GM19452 (cell line): Measurements from ENCODE around the gene OR2Z1.

Experiments used
- ATAC-seq: cut with Tn5 transposase; IDR thresholded peaks from one replicate; pipeline ENCODE4 v1.9.1; 2021; ENCODE audit not compliant: unreplicated experiment

Gene OR2Z1, protein sequence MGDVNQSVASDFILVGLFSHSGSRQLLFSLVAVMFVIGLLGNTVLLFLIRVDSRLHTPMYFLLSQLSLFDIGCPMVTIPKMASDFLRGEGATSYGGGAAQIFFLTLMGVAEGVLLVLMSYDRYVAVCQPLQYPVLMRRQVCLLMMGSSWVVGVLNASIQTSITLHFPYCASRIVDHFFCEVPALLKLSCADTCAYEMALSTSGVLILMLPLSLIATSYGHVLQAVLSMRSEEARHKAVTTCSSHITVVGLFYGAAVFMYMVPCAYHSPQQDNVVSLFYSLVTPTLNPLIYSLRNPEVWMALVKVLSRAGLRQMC

GRCh38 chr19:8721334-8721733 lies at the start of gene OR2Z1:
Gene OR2Z1 (plus strand): TSS chr19:8721634. CDS start chr19:8731029, 9,395 bp downstream.
- ATAC-seq = no peak

- ATAC-seq = no peak
Observed at GRCh38 chr19:8673276-8673891, 48.0 kb upstream of the OR2Z1 start.

- ATAC-seq = no peak
Observed at GRCh38 chr19:8675066-8675465, 46.4 kb upstream of the OR2Z1 start.

DNA sequence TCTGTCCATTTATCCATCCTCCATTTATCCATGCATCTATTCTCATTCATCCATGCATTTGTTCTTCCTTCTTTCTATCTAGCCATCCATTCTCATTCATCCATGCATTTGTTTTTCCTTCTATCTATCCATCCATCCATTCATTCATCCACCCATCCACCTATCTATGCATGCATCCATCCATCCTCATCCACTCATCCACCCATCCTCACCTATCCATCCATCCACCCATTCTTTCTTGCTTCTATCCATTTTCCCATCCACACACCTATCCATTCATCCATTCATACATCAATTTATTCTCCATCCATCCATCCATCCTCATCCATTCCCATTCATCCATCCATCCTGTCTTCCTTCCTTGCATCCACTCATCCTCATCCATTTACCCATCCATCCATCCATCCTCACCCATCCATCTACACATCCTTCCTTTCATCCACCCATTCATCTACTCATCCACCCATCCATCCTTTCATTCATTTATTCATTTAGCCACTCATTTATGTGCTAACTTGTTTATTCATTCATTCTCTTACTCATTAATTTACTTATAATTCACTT lies 43.1 kb upstream of the OR2Z1 start:
- ATAC-seq = no peak

DNA sequence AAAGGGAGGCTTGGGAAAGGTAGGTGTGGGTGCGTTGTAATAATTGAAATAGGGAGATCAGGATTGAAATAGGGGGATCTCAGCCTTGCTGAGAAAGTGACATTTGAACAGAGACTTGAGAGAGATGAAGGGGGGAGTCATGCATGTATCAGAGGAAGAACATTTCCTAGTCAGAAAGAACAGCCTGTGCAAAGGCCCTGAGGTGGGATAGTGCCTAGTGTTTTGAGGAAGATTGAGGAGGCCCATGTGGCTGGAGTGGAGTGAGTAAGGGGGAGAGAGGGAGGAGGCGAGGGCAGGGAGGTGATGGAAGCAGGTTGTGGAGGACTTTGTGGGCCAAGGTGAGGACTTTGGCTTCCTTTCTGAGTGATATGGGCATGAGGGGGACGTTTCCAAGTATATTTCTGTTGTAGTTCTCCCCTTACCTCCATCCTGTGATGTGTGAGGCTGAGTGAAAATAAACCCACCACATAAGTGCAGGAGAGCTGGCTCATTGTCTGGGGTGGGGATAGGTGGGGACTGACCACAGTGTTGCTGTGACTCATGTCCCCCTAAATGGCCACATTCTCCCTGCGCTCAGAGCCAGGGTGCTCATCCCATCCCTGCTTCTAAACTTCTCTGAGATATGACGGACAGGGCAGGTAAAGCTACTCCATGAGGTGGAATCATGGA lies 40.6 kb upstream of the OR2Z1 start:
- ATAC-seq = no peak

- no peak for ATAC-seq
Observed at GRCh38 chr19:8681345-8682029, 39.9 kb upstream of the OR2Z1 start.

- no peak for ATAC-seq
Observed at GRCh38 chr19:8682472-8682871, 39.0 kb upstream of the OR2Z1 start.

- no peak for ATAC-seq
Observed at GRCh38 chr19:8682931-8683330, 38.5 kb upstream of the OR2Z1 start.

DNA sequence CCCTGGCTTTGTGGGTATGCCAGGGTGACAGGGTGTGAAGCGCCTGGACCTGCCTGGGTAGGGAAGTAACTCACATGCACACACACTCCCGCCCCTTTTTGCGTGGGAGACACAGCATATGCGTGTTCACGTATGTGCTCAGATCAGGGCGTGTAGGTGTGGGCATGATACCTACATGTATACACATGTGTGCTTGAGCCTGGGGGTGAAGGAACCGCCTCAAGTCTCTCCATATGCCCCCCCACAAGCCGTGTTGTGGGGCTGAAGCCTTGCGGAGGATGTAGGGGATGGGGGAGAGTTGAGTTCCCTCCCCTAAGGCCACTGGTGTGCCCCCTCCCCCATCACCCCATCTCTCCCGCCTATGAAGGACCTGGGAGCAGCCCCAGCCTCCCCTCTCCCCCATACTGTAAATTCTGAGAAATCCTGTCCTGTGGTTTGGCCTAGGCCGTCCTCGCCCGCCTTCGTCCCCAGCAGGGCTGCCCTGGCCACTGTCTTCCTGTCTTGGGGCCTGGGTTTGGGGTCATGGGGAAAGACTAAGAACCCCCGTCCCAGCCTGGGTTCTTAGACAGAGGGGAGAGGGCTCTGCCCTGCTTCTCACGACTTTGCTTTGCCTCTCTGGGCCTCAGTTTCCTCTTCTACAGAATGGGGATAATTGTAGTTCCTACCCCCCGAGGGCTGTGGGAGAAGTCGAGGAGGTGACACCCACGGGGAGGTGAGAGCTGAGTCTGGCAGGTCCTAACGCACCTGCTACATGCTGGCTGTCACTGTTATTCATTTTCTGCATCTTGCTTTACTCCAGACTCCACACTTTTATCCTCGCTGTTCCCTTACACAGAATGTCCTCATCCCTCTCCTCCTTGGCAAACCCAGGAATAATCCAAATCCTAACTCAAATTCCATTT lies 37.2 kb upstream of the OR2Z1 start:
- no peak for ATAC-seq

GRCh38 chr19:8686549-8686948 lies 34.9 kb upstream of the OR2Z1 start:
- ATAC-seq = no peak

DNA sequence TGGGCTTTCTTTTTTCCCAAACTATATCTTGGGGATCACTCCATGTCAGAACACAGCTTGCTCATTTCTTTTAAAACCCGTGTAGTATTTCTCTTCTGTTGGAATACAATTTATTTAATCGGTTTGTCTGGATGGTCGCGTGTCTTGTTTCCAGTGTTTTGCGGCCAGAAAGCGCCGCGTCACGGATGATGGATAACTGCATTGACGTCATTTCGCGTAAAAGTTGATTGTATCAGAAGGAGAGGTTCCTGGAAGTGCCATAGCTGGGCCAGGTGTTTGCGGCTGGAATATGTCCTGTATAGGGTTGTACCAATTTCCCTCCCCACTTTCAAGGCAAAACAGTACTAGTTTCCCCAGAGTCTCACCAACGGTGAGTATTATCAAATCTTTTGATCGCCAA lies 32.5 kb upstream of the OR2Z1 start:
- no peak for ATAC-seq

DNA sequence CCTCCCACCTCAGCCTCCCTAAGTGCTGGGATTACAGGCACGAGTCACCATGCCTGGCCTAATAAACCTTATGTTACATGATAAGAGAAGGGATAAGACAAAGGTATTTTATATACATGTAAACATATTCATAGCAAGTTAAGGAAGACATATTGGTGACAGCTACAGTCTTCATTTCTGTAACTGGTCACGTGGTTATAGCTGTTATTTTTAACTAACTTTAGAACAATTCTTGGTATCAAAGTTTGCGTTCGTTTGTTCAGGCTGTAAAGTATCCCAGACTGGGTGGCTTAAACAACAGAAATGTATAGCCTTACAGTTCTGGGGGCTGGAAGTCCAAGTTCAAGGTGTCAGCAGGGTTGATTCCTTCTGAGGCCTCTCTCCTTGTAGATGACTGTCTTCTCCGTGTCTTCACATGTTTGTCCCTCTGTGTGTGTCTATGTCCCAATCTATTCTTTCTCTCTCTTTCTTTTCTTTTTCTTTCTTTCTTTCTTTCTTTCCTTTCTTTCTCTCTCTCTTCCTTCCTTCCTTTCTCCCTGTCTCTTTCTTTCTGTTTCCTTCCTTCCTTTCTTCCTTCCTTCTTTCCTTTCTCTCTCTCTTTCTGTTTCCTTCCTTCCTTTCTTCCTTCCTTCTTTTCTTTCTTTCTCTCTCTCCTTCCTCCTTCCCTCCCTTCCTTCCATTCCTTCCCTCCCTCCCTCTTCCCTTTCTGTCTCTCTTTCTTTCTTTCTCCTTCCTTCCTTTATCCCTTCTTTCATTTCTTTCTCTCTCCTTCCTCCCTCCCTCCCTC lies 30.5 kb upstream of the OR2Z1 start:
- no peak for ATAC-seq

DNA sequence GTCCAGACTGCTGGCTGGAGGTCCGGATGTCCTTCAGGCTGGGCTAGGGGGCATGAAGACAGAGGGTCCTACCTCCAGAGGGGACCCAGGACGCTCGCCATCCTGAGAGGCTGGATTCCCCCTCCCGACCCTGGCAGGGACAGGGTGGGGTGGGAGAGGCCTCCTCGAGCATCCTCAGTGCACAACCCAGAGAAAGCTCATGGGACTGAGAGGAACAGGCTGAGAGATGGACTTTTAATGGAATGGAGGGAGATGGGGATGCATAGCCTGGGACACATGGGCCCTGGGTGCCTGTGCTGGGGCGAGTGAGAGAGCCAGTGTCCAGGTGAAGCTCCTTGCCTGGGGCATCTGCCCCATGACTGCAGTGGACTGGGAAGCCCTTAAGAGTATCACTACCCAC lies 25.9 kb upstream of the OR2Z1 start:
- ATAC-seq = no peak

GRCh38 chr19:8695911-8696310 lies 25.5 kb upstream of the OR2Z1 start:
- ATAC-seq = no peak

GRCh38 chr19:8696993-8697392 lies 24.4 kb upstream of the OR2Z1 start:
- ATAC-seq = no peak

- no peak for ATAC-seq
Observed at GRCh38 chr19:8697671-8698432, 23.6 kb upstream of the OR2Z1 start.

- no peak for ATAC-seq
Observed at GRCh38 chr19:8698433-8699063, 22.9 kb upstream of the OR2Z1 start, which contains the start of gene ACTL9. Gene ACTL9 (minus strand): TSS chr19:8698795. CDS start chr19:8698701, 94 bp downstream.

GRCh38 chr19:8699908-8700307 lies 21.5 kb upstream of the OR2Z1 start:
- no peak for ATAC-seq
